Ishikawa (cell line): Measurements from ENCODE around the gene BACH2.

Experiments used
- CEBPB ChIP-seq: IDR thresholded peaks from 2 replicates; pipeline ENCODE4 v1.6.1; 2012
- CREB1 ChIP-seq: IDR thresholded peaks from 2 replicates; pipeline ENCODE4 v1.6.1; 2012; ENCODE audit warnings: low read depth
- EGR1 ChIP-seq: IDR thresholded peaks from 2 replicates; pipeline ENCODE4 v1.6.1; 2012
- EP300 ChIP-seq: IDR thresholded peaks from 2 replicates; pipeline ENCODE4 v1.6.1; 2012; ENCODE audit warnings: borderline replicate concordance
- FOXM1 ChIP-seq: IDR thresholded peaks from 2 replicates; pipeline ENCODE4 v1.6.1; 2012; ENCODE audit warnings: low read depth, borderline replicate concordance
- MAX ChIP-seq: IDR thresholded peaks from 2 replicates; pipeline ENCODE4 v1.6.1; 2012
- RAD21 ChIP-seq: IDR thresholded peaks from 2 replicates; pipeline ENCODE4 v1.6.1; 2012; ENCODE audit warnings: low read depth
- REST ChIP-seq: IDR thresholded peaks from 2 replicates; pipeline ENCODE4 v1.6.1; 2012; ENCODE audit warnings: low read depth, mild to moderate bottlenecking
- TAF1 ChIP-seq: IDR thresholded peaks from 2 replicates; pipeline ENCODE4 v1.6.1; 2012; ENCODE audit warnings: low read depth, mild to moderate bottlenecking
- TEAD4 ChIP-seq: IDR thresholded peaks from 2 replicates; pipeline ENCODE4 v1.6.1; 2012
- USF1 ChIP-seq: IDR thresholded peaks from 2 replicates; pipeline ENCODE4 v1.6.1; 2012
- YY1 ChIP-seq: IDR thresholded peaks from 2 replicates; pipeline ENCODE4 v1.6.1; 2012; ENCODE audit warnings: low read depth
- ZBTB7A ChIP-seq: IDR thresholded peaks from 2 replicates; pipeline ENCODE4 v1.6.1; 2012; ENCODE audit warnings: low read depth

GRCh38 chr6:89932245-89932802 is 364.3 kb downstream of the BACH2 start:
- TF ChIP-seq RAD21: no peak
- no peak for TF ChIP-seq MAX
- TF ChIP-seq ZBTB7A: no peak
- no peak for TF ChIP-seq REST
- no peak for TF ChIP-seq EGR1
- TF ChIP-seq CREB1: no peak
- no peak for TF ChIP-seq CEBPB
- TF ChIP-seq TAF1: no peak
- TF ChIP-seq YY1: no peak
- TF ChIP-seq EP300: no peak
- no peak for TF ChIP-seq TEAD4
- TF ChIP-seq FOXM1: no peak
- TF ChIP-seq USF1: no peak
